ENCODE results near the gene LRRFIP2. TPM values are rescaled to one million over a fixed set of nuclear protein-coding genes. Genes with fewer than 3 reads are reported as not detected.
"Not testable (repeated sequence)": the region's sequence is repeated elsewhere in the genome, so short reads cannot be mapped to it uniquely, and the experiment has no call there.

The LRRFIP2 gene
- total RNA-seq, 1 donor from 2014 or later, result 32.6 TPM

DNA sequence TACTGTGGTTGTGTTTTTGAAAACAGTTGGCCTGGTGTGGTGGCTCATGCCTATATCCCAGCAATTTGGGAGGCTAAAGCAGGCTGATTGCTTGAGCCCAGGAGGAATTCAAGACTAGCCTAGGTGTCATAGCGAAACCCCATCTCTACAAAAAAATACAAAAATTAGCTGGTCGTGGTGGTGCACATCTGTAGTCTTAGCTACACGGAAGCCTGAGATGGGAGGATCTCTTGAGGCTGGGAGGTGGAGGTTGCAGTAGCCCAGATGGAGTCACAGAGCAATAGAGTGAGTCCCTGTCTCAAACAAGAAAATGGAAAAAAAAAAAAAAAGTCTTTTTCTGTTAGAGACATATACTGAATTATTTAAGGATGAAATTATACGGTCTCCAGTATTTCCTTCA is 14.7 kb upstream of the LRRFIP2 start:
- intact Hi-C loops (cut with micrococcal nuclease), result no loop called here

DNA sequence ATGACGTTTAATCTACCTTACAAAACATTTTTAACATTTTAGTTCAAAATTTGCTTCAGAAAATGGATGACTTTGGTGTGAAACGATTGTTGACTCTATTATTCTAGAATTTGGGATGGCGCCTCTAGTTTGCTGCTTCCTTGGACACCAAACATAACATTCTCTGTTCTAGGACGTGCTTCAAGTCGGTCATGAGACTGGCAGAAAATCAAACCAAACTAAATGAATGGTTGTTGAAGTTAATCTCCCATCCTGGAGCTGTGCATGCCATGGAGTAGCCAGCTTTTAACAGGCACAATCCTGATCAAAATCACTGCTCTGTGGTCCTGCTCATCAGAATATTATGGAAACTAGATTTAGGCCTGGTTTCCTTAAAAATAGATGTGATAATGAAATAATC is 9.6 kb upstream of the LRRFIP2 start:
- intact Hi-C loops (cut with micrococcal nuclease), result no loop called here

DNA sequence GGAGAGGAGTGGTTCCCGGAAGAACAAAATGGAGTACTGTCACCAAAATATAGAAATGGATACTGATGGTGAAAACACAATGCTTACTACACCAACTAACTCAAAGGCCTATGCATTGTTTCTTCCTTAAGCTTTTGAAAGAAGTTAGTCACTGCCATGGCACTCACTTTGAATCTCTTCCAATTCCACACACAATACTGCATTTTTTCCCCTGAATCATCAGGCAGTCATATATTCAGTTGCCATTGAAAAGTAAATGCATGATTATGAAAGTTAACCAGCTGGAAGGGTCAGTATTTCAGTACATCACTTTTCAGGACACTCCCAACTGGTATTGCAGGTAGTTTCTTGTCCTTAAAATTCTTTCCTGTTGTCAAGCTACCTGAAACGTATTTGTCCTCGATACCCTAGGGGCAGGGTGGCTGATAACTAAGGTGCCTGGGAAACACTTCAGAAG is 9.0 kb upstream of the LRRFIP2 start:
- intact Hi-C loops (cut with micrococcal nuclease), result no loop called here

DNA sequence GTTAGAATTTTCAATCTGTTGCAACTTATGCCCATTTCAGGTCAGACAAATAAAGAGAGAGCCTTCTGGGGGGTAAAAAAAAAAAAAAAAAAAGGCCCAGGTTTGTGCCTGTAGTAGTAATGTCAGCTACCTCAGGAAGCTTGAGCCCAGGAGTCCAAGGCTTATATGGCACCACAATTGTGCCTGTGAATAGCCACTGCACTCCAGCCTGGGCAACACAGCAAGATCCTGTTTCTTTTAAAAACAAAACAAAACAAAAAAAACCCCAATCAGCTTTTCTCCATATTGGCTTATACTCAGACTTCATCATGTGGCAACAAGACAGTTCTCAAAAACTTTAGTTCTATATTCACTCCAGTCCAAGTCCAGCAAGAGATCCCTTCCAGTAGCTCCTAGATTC is 8.4 kb upstream of the LRRFIP2 start:
- intact Hi-C loops (cut with micrococcal nuclease), result no loop called here

DNA sequence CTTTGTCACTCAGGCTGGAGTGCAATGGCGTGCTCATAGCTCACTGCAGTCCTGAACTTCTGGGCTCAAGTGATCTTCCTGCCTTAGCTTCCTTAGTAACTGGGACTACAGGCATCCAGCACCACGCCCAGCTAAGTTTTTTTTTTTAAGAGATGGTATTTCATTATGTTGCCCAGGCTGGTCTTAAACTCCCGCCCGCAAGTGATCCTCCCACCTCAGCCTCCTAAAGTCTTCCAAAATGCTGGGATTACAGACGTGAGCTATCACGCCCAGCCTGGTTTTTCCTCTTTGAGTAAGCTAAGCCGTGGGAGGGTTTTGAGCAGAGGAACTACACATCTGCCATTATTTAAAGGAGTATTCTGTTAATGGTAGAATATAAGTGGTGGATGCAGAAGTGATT is 7.4 kb upstream of the LRRFIP2 start:
- intact Hi-C loops (cut with micrococcal nuclease), result no loop called here

DNA sequence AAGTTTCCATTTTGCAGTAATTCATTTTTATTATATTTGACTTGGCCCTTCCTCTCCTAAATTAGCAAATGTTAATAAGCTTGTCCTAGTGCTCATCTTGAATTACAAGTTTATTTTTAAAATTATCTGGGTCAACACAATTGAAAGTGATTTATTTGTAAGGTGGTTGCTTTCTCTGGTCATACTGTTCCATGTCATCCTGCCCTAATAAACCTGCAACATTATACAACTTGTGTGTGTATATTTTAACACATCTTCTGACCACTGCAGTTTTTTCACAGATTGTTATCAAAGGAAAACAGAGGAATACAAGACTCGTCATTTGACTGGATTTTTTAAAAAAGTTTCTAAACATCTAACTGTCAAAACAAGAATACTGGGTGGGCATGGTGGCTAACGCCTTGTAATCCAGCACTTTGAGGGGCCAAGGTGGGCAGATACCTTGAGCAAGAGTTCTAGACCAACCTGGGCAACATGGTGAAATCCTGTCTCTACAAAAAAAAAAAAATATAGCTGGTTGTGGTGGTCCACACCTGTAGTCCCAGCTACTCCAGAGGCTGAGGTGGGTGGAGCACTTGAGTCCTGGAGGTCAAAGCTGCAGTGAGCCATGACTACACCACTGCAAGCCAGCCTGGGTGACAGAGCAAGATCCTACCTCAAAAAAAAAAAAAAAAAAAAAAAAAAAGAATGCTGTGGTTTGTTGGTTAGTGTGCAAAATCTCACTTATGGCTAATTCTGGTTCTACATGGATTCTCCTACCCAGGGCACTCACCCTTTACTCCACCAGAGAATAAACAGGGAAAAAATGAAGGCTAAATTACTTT is 5.0 kb upstream of the LRRFIP2 start:
- intact Hi-C loops (cut with micrococcal nuclease), result no loop called here

DNA sequence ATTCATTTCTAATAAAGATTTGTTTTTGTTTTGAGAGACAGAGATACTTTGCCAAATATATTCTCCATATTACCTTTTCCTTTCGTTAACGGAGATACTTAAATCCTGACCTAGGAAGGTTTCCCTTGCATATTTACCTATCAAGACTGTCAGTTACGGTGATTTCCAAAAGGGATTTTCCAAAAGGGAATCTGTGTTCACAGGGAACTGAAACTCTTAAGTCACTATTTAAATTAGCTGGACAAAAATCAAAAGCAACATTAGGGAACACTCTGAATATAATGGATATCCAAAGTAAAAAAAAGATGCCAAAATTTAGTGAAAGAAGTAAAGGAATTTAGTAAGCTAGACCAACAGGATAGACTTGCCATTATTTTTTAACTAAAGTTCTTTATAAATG is 576 bp downstream of the LRRFIP2 start:
- intact Hi-C loops (cut with micrococcal nuclease), result loop anchor here (1.0 kb wide), 1 partner anchor 11 kb away; no protein-coding TSS in a partner anchor

DNA sequence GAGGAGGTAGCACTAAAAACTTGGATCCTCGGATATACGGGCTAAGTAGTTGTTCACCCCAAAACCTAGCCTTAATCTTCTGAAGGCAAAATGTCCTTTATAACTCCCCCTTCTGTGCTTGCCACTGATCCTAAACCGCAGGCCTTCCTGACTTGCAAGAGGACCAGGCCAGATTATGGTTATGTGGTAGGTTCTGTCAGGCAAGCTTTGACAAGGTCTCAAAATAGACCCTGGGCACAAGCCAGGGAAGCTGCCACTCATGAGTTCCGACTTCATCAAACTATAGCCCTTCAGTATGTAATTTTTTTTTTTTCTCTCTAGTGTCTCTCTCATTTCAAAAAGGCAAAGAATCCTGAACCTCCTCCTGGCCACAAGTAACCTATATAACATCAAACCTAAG is 3.2 kb downstream of the LRRFIP2 start:
- intact Hi-C loops (cut with micrococcal nuclease), result no loop called here

DNA sequence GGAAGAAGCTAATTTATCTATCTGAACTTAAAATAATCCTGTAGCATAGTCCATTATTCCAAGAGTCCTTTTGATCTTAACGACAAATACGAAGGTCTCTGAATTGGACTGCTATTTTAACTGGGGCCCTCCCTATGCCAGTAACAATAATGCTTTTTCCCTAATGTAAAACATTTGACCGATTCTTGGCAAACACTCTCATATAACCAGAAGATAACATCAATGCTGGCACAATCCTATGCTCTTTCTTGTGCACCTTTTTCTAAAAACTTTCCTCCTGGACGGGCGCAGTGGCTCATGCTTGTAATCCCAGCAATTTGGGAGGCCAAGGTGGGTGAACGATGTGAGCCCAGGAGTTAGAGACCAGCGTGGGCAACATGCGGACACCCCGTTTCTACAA is 3.9 kb downstream of the LRRFIP2 start:
- intact Hi-C loops (cut with micrococcal nuclease), result no loop called here

DNA sequence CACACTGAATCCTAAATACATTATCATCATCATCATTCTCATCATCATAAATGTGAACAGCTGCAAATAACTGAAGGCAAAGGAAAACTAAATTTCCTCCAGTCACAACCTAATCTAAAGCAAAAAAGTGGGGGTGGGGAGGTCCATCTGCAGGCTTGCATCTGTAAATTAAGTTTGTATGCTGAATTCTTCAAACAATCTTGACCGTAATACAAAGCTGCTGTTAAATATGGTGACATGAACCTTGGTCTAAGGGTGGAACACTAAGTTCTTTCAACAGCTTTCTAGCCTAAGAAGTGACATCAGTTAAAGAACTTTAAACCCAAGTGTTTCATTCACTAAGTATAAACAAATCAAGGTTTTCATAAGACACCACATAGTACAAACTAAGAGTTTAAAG is 4.3 kb downstream of the LRRFIP2 start:
- intact Hi-C loops (cut with micrococcal nuclease), result no loop called here

DNA sequence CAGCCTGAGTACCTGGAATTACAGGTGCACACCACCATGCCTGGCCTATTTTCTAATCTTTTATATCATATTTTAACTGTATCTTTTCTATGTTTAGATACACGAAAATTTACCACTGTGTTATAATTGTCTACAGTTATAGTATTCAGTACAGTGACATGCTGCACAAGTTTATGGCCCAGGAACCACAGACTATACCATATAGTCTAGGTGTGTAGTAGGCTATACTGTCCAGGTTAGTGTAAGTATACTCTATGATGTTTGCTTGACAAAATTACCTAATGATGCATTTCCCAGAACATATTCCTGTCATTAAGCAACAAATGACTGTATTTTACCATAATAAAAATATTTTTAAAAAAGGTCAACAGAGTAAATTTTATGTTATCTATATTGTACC is 5.5 kb downstream of the LRRFIP2 start:
- intact Hi-C loops (cut with micrococcal nuclease), result no loop called here

DNA sequence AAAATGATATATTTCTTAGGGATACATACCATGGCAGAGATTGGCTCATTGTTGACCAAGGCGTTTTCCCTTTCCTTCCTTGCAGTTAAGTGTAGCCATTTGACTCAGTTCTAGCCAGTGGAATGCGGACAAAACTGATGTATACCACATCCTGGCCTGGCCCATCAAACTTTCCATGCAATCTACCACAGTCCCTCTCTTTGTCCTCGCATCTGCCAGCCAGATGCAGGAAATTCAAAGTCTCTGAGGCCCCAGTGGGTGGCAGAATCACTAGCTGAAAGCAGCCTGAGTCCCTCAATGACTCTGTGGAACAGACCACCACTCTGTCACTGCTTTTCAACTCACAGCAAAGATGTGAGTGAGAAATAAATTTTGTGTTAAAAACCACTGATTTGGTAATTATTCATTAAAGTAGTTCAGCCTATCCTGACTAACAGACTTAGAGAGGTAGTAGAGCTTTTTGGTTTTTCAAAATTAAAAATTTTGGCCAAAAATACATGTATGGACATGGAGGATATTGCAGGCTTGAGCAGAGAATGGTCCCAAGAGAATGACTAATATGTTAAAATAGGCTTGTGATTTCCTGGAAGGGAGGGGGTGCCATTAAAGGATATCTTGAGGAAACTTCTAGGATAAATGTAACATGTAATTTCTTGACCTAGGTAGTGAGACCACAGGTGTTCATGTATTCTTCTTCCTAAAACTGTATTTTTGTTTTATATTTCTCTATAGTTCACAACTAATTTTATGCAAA is 10.9 kb downstream of the LRRFIP2 start:
- intact Hi-C loops (cut with micrococcal nuclease), result loop anchor here (1.0 kb wide), 1 partner anchor 11 kb away; the partner anchor contains the start of gene LRRFIP2

DNA sequence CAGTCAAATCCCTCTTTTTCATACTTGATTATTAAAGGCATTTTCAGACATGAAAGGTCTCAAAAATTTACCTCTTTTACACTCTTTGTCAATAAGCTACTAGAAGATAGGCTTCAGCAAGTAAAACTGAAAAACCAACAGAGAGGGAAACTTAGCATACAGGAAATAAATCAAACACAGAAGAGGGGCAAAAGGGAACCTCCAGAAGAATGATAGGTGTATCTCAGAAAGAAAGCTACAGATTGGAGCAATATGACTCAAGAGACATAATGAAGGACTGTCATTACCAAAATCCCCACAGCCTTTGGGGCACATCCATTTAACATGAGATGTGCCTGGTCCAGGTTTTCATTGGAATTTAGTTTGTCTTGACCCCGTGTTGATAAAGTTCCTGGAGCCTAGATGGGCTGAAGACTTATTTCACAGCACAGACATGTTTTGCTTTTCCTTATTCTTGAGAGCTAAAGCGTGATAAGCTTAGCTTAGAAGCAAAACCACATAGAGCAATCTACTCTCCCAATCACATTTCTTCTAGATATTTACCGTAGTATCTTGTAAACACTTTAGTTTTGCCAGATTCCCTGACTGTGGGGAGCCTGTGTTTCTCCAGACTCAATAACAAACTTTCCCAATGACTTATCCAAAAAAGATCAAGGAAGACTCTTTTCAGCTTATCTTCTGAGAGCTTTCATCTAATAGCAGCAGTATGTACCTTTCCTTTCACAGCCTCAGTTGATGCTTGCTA is 11.7 kb downstream of the LRRFIP2 start:
- intact Hi-C loops (cut with micrococcal nuclease), result loop anchor here (1.0 kb wide), 1 partner anchor 12 kb away; the partner anchor contains the start of gene LRRFIP2

DNA sequence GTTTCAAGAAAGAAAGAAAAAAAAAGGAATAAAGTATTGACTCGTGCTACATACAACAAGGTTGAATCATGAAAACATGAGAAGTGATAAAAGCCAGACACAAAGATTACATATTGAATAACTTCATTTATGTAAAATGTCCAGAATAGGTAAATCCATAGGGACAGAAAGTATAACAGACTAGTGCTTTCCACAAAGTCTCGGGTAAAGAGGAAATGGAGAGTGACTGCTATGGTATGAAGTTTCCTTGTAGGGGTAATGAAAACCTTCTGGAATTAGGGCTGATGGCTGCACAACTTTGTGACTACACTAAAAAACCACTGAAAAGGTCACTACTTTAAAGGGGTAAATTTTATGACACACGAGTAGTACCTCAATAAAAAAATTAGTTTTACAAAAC is 13.0 kb downstream of the LRRFIP2 start:
- intact Hi-C loops (cut with micrococcal nuclease), result no loop called here

DNA sequence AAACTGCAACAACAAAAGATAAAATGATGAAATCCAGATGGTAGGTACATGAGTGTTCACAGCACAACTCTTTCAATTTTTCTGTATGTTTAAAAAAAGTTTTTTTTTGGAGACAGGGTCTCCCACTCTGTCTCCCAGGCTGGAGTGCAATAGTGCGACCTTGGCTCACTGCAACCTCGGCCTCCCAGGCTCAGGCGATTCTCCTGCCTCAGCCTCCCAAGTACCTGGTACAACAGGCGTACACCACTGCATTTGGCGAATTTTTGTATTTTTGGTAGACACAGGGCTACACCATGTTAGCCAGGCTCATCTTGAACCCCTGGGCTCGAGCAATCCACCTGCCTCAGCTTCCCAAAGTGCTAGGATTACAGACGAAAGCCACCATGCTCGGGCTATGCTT is 18.6 kb downstream of the LRRFIP2 start:
- intact Hi-C loops (cut with micrococcal nuclease), result no loop called here

DNA sequence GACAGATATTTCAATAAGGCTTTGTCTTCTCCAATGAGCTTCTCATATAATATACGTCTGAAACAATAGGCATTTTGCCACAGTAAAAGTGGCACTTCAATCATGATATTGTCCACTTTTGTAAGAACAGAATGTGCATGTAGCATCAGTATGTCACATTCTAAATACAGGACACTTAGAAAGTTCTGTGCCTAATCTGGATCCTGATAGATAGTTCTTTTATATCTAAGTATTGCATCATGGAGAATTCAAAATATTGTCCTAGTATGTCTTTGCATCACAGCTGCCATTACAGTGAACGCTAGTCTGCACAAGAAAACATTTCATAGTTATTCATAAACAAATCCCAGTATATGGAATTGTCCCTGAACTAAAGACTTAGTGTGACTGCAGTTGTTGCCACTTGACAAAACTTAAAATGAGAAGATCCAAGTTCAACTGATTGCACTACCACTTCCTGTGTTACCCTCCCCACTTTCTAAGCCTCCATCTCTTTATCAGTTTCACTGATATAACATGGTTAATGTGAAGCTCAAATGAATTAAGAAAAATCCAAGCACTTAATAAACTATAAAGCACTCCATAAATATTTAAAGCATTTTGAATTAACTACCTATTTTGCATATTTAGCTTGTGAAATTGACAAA is 19.6 kb downstream of the LRRFIP2 start:
- intact Hi-C loops (cut with micrococcal nuclease), result no loop called here

DNA sequence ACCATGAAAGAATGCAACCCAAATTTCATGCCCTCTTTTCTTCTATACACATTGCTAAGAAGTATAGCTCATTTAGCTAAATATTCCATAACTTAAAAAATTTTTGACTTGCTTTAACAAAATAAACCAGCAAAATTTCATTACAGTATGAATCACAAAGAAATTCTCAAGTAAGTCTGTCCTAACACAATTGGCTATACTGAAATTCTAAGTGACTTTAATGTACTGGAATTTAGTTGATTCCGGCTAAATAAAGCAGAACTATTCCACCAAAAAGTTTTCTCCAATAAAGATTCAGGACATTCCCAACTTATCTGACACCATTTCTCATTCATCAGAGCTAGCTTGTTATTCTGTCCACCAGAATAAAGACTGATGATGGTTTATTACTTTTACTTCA is 23.8 kb downstream of the LRRFIP2 start:
- intact Hi-C loops (cut with micrococcal nuclease), result no loop called here

DNA sequence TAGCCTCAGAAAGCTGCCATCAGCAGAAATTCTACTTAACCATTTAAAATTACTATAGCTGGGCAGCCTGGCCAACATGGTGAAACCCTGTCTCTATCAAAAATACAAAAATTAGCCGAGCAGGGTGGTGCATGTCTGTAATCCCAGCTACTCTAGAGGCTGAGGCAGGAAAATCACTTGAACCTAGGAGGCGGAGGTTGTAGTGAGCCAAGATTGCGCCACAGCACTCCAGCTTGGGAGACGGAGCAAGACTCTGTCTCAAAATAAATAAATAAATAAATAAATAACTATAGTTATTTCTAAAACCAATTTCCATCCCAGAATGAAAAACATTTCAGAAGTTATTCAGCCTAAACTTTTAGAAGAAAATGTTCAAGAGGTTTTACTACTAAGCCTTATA is 25.1 kb downstream of the LRRFIP2 start:
- intact Hi-C loops (cut with micrococcal nuclease), result no loop called here

DNA sequence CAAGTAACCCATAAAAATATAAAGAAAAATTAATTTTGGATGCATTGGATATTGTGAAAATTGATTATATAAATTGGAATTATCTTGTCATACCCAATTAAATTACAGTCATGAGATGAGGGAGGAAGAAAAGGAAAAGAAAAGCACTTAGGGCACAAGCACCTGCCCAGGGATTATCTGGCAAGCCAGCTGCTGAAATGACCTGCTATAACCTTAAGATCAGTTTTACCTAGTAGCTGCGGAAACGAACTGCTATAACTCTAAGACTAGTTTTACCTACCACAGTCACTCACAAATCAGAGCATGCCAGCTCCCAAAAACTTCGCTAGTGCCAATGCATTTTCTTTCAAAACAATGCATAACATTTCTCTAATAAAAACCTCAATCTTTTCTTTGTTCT is 26.2 kb downstream of the LRRFIP2 start:
- intact Hi-C loops (cut with micrococcal nuclease), result no loop called here

DNA sequence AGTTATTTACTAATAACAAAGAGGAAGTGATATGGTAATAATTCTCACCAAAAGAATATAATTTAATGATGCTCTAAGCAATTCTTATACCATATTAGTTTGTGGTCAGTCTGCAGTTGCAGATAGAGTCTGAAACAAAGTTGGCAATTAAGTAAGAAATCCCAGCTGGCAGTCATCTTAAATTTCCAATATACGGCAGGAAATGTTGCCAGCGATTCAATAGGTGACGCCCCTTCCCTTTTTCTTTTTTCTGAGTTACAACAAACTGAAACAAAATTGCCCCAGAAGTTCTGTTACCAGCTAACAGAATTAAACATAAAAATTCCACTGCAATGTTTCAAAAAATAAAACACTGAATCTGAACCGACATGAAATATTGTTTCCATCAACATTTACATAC is 26.7 kb downstream of the LRRFIP2 start:
- intact Hi-C loops (cut with micrococcal nuclease), result no loop called here

DNA sequence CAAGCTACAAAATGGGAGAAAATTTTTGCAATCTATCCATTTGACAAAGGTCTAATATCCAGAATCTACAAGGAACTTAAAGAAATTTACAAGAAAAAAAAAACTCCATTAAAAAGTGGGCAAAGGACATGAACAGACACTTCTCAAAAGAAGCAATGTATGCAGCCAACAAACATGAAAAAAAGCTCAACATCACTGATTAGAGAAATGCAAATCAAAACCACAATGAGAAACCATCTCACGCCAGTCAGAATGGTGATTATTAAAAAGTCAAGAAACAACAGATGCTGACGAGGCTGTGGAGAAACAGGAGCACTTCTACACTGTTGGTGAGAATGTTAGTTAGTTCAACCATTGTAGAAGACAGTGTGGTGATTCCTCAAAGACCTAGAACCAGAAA is 27.5 kb downstream of the LRRFIP2 start:
- intact Hi-C loops (cut with micrococcal nuclease), result not testable (repeated sequence)
